ENCODE measurements around the gene RSRP1.

- TF ChIP-seq CTCF (IDR thresholded peaks at IDR 0.05): no peak
- no peak for TF ChIP-seq POLR2A (IDR thresholded peaks at IDR 0.05)
Observed at GRCh38 chr1:25238046-25238445, 9.2 kb downstream of the RSRP1 start.

Measured in esophagus squamous epithelium (tissue), 4 donors.